Upper lobe of left lung (tissue), 6 donors: ENCODE measurements around the gene ARHGAP1. TPM values are rescaled to one million over a fixed set of nuclear protein-coding genes. Genes with fewer than 3 reads are reported as not detected.

Experiments
- ATAC-seq, 2 donors: fragments of 200-7000 bp; cut with Tn5 transposase; one replicate each; pipeline ENCODE4 v1.9.1; 2022; ENCODE audit warnings: mild to moderate bottlenecking in 2 of 2, moderate library complexity in 2 of 2; ENCODE audit not compliant: low FRiP score in 2 of 2
- DNase-seq, 2 donors: peaks; one replicate each; pipeline ENCODE4 v3.0.0-alpha.2; 2019 to 2020
- H3K27ac ChIP-seq, 4 donors: fragments of 200-600 bp; sonication (generic); one replicate each; pipeline ENCODE4 v1.5.1; 2016 to 2019
- H3K27me3 ChIP-seq, 4 donors: fragments of 200-600 bp; sonication (generic); one replicate each; pipeline ENCODE4 v1.5.1; 2017 to 2019
- H3K36me3 ChIP-seq, 4 donors: fragments of 200-600 bp; sonication (generic); one replicate each; pipeline ENCODE4 v1.5.1; 2016 to 2019
- H3K4me1 ChIP-seq, 4 donors: fragments of 200-600 bp; sonication (generic); one replicate each; pipeline ENCODE4 v1.5.1; 2018 to 2019
- H3K4me3 ChIP-seq, 4 donors: fragments of 200-600 bp; sonication (generic); one replicate each; pipeline ENCODE4 v1.5.1; 2017 to 2019; ENCODE audit warnings: mild to moderate bottlenecking in 2 of 4, moderate library complexity in 1 of 4
- H3K9me3 ChIP-seq, 4 donors: fragments of 200-600 bp; sonication (generic); one replicate each; pipeline ENCODE4 v1.5.1; 2018 to 2019
- CTCF ChIP-seq, 6 experiments: fragments of 450-650 bp in 4 of 6; fragments of 200-600 bp in 2 of 6; sonication (generic) in 2 of 6; IDR thresholded peaks; one replicate each; pipeline ENCODE4 v1.5.1; 2016 to 2019; ENCODE audit warnings: antibody characterized with exemption in 6 of 6
- EP300 ChIP-seq, 4 donors: sonication (generic); formaldehyde crosslinking; IDR thresholded peaks; one replicate each; pipeline ENCODE4 v1.5.1; 2017; ENCODE audit warnings: antibody characterized with exemption in 4 of 4, control low read depth in 2 of 4
- POLR2A ChIP-seq, 4 donors: fragments of 450-650 bp; IDR thresholded peaks; one replicate each; pipeline ENCODE4 v1.5.1; 2016 to 2017; ENCODE audit warnings: antibody characterized with exemption in 4 of 4, mild to moderate bottlenecking in 2 of 4
- POLR2AphosphoS5 ChIP-seq, 2 donors: sonication (generic); formaldehyde crosslinking; IDR thresholded peaks; one replicate each; pipeline ENCODE4 v1.5.1; 2017; ENCODE audit warnings: antibody characterized with exemption in 2 of 2
- WGBS, 2 donors: methylation state at CpG; one replicate each; pipeline ENCODE4 v1.1.5; 2017 to 2018; 5-methylcytosine and 5-hydroxymethylcytosine counted together
- total RNA-seq, 6 donors: library from RNA; depleted of rRNA in 4 of 6; stranded (reverse); fragments of >200 nt in 4 of 6; gene quantifications; one replicate each; pipeline versions ENCODE4 v1.1.0 to v1.2.1, GENCODE V29; 2016 to 2021
- donor health status: DM: no; HTN: no; CAD: no; lungs with moderate emphysema.
- donor health status: DM: no; HTN: yes; CAD: no; lungs with severe emphysema.

Gene ARHGAP1
- total RNA-seq, 6 donors from 2014 or later, result 33.8 to 81.8 (median 50.7) TPM

- ATAC-seq (no peak), DNase-seq (no peak)
- TF ChIP-seq POLR2AphosphoS5 (IDR thresholded peaks at IDR 0.05), result no peak
- TF ChIP-seq POLR2A (IDR thresholded peaks at IDR 0.05), result no peak
- no peak for TF ChIP-seq EP300 (IDR thresholded peaks at IDR 0.05)
- TF ChIP-seq CTCF (IDR thresholded peaks at IDR 0.05), result no peak
- Histone ChIP-seq H3K27me3 (no peaks in the 10 kb centered on the region), H3K9me3 (no peaks in the 10 kb centered on the region), H3K27ac (no peak overlapping the region), H3K4me3 (no peak overlapping the region), H3K36me3 (peaks cover 15 to 42% (median 36%) of the 10 kb centered on the region in 4 donors), H3K4me1 (peaks cover 31 to 48% (median 44%) of the 10 kb centered on the region in 4 donors)
- 65 to 87% methylated on average over 3 of the region's 3 CpGs for WGBS, 2 donors
These were observed 3.1 kb downstream of the ARHGAP1 start for GRCh38 chr11:46697303-46697702.

GRCh38 chr11:46696212-46696558, 4.2 kb downstream of the ARHGAP1 start:
- H3K27ac ChIP-seq, result no peak overlapping the region
- H3K27me3 ChIP-seq, result no peaks in the 10 kb centered on the region
- WGBS, 2 donors, result 87 to 92% methylated on average over 9 to 11 of the region's 11 CpGs
- peaks cover 22 to 37% (median 34%) of the 10 kb centered on the region in 4 donors for H3K4me1 ChIP-seq
- H3K9me3 ChIP-seq, result no peaks in the 10 kb centered on the region
- no peak for DNase-seq
- H3K4me3 ChIP-seq, result no peak overlapping the region
- H3K36me3 ChIP-seq, result peaks cover 15 to 52% (median 44%) of the 10 kb centered on the region in 4 donors
- TF ChIP-seq EP300 (IDR thresholded peaks at IDR 0.05), result no peak
- TF ChIP-seq POLR2AphosphoS5 (IDR thresholded peaks at IDR 0.05), result no peak
- TF ChIP-seq CTCF (IDR thresholded peaks at IDR 0.05), result no peak
- TF ChIP-seq POLR2A (IDR thresholded peaks at IDR 0.05), result no peak
- ATAC-seq, result no peak

- no peaks in the 10 kb centered on the region for H3K9me3 ChIP-seq
- H3K27me3 ChIP-seq, result no peaks in the 10 kb centered on the region
- 94 to 97% methylated on average over 7 to 12 of the region's 12 CpGs for WGBS, 2 donors
- no peak for ATAC-seq
- H3K27ac ChIP-seq, result no peak overlapping the region
- TF ChIP-seq CTCF (IDR thresholded peaks at IDR 0.05) (no peak), EP300 (IDR thresholded peaks at IDR 0.05) (no peak), POLR2A (IDR thresholded peaks at IDR 0.05) (no peak), POLR2AphosphoS5 (IDR thresholded peaks at IDR 0.05) (no peak)
- DNase-seq, result no peak
- H3K4me1 ChIP-seq, result peaks cover 22 to 37% (median 34%) of the 10 kb centered on the region in 4 donors
- H3K4me3 ChIP-seq, result no peak overlapping the region
- peaks cover 15 to 57% (median 46%) of the 10 kb centered on the region in 4 donors for H3K36me3 ChIP-seq
These were observed 4.8 kb downstream of the ARHGAP1 start for GRCh38 chr11:46695345-46696211.

GRCh38 chr11:46694607-46695006, 5.8 kb downstream of the ARHGAP1 start:
- WGBS, 2 donors, result 91 to 93% methylated on average over 7 of the region's 7 CpGs

More at GRCh38 chr11:46694607-46695006, 5.8 kb downstream of the ARHGAP1 start:
- Histone ChIP-seq H3K4me1 (peaks cover 19 to 34% (median 32%) of the 10 kb centered on the region in 4 donors), H3K9me3 (no peaks in the 10 kb centered on the region), H3K27me3 (no peaks in the 10 kb centered on the region), H3K27ac (peak overlapping the region in 2 of 4 donors; percentile 23 to 53), H3K36me3 (peaks cover 15 to 57% (median 47%) of the 10 kb centered on the region in 4 donors), H3K4me3 (no peak overlapping the region)
- DNase-seq (no peak), ATAC-seq (no peak)
- TF ChIP-seq CTCF (IDR thresholded peaks at IDR 0.05) (no peak), POLR2AphosphoS5 (IDR thresholded peaks at IDR 0.05) (no peak), EP300 (IDR thresholded peaks at IDR 0.05) (no peak), POLR2A (IDR thresholded peaks at IDR 0.05) (no peak)
